Prostate gland (tissue), 2 donors: Measurements from ENCODE around the gene CHI3L1. TPM values are rescaled to one million over a fixed set of nuclear protein-coding genes. Genes with fewer than 3 reads are reported as not detected.

Experiments
- DNase-seq: peaks from one replicate; pipeline ENCODE4 v3.0.0-alpha.2; 2019; ENCODE audit warnings: low spot score
- H3K27ac ChIP-seq, 2 donors: fragments of 200-600 bp; sonication (generic); 2 replicates each; pipeline ENCODE4 v1.5.1; 2017 to 2019
- H3K27me3 ChIP-seq: fragments of 200-600 bp; sonication (generic); replicated peaks from 2 replicates; pipeline ENCODE4 v1.5.1; 2019; ENCODE audit not compliant: insufficient read depth
- H3K36me3 ChIP-seq, 2 donors: fragments of 200-600 bp; sonication (generic); 1 replicate in 1 of 2; 2 replicates in 1 of 2; pipeline versions ENCODE4 v1.5.1 to v1.8.1; 2017 to 2019
- H3K4me1 ChIP-seq: fragments of 200-600 bp; sonication (generic); replicated peaks from 2 replicates; pipeline ENCODE4 v1.5.1; 2019
- H3K4me3 ChIP-seq, 2 donors: fragments of 200-600 bp; sonication (generic); 2 replicates each; pipeline ENCODE4 v1.5.1; 2017 to 2019
- H3K9me3 ChIP-seq: fragments of 200-600 bp; sonication (generic); 2 replicates; pipeline ENCODE4 v1.5.1; 2017
- POLR2A ChIP-seq: fragments of 450-650 bp; IDR thresholded peaks from one replicate; pipeline ENCODE4 v1.6.1; 2016; ENCODE audit warnings: antibody characterized with exemption, mild to moderate bottlenecking
- POLR2AphosphoS5 ChIP-seq: sonication (generic); formaldehyde crosslinking; IDR thresholded peaks from one replicate; pipeline ENCODE4 v1.6.1; 2017; ENCODE audit warnings: antibody characterized with exemption
- WGBS: methylation state at CpG from one replicate; pipeline ENCODE4 v1.1.5; 2018; 5-methylcytosine and 5-hydroxymethylcytosine counted together
- intact Hi-C: fragments of 100-400 bp; cut with DNase I; formaldehyde crosslinking; loops from one replicate; pipeline ENCODE4 v1.14.2; 2022
- total RNA-seq, 2 donors: library from RNA; depleted of rRNA; stranded (reverse); fragments of >200 nt; gene quantifications; one replicate each; pipeline ENCODE4 v1.1.0, GENCODE V29; 2016
- TF ChIP-seq, protein P1 (sequence below), 4 experiments: fragments of 200-600 bp in 2 of 4; fragments of 450-650 bp in 2 of 4; sonication (generic) in 2 of 4; IDR thresholded peaks; 1 replicate in 3 of 4; 2 replicates in 1 of 4; pipeline ENCODE4 v1.5.1; 2016 to 2019; ENCODE audit warnings: antibody characterized with exemption in 4 of 4, mild to moderate bottlenecking in 2 of 4, moderate library complexity in 2 of 4

CHI3L1 gene
- total RNA-seq, 2 donors from 2014 or later = 1.4 to 12.6 TPM

DNA sequence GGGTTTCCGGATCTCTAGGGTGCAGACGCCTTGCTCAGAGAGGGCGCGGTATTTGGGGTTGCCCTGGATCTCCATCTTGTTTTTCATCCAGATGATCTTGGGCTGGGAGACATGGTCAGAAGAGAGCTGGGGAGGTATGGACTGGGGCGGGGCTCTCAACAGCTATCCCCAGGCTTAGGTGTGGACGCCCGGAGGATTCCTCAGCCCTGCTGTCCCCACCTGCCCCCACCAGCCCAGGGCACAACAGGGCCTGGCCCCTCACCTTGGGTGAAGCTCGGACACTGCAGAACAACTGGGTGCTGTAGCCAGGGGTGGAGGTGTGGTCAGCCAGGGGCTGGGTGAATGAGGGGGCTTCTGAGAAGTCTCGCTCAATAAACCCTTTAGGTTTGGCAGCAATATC, 17.5 kb downstream of the CHI3L1 start:
- Histone ChIP-seq H3K27me3 (no peaks in the 10 kb centered on the region), H3K27ac (no peak overlapping the region), H3K4me1 (no peaks in the 10 kb centered on the region), H3K9me3 (no peaks in the 10 kb centered on the region), H3K4me3 (no peak overlapping the region), H3K36me3 (no peaks in the 10 kb centered on the region)
- TF ChIP-seq, protein P1, sequence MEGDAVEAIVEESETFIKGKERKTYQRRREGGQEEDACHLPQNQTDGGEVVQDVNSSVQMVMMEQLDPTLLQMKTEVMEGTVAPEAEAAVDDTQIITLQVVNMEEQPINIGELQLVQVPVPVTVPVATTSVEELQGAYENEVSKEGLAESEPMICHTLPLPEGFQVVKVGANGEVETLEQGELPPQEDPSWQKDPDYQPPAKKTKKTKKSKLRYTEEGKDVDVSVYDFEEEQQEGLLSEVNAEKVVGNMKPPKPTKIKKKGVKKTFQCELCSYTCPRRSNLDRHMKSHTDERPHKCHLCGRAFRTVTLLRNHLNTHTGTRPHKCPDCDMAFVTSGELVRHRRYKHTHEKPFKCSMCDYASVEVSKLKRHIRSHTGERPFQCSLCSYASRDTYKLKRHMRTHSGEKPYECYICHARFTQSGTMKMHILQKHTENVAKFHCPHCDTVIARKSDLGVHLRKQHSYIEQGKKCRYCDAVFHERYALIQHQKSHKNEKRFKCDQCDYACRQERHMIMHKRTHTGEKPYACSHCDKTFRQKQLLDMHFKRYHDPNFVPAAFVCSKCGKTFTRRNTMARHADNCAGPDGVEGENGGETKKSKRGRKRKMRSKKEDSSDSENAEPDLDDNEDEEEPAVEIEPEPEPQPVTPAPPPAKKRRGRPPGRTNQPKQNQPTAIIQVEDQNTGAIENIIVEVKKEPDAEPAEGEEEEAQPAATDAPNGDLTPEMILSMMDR (IDR thresholded peaks at IDR 0.05) = no peak
- no peak for TF ChIP-seq POLR2AphosphoS5
- no peak for TF ChIP-seq POLR2A
- intact Hi-C loops = no loop called here
- no peak for DNase-seq
- WGBS = 93% methylated on average over 9 of the region's 9 CpGs

DNA sequence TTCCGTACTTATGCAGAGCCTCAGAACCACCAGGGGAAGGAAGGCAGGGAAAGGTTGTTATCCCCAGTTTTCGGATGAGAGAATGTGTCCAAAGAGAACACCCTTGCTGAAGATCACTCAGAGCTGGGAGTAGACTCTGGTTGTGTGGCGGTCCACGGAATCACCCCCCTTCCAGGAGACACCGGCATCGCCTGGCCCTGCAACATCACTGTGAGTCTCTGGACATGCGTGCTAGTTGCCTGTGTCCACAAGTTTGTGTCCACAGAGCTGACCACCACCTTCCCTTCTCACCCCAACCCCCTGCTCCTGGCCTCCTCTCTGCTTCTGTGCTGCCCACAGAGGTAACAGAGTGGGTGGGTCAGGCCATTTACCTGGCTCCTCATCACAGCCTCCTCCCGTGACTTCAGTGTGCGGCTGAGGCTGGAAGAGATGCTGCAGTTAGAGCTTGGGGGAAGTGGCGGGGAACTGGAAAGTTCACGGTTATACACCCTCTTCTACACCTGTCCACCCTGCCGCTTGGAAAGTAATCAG, 18.2 kb downstream of the CHI3L1 start:
- no peak overlapping the region for H3K4me3 ChIP-seq
- 94% methylated on average over 12 of the region's 12 CpGs for WGBS
- no peak for TF ChIP-seq POLR2AphosphoS5
- H3K9me3 ChIP-seq = no peaks in the 10 kb centered on the region
- intact Hi-C loops = no loop called here
- no peak overlapping the region for H3K27ac ChIP-seq
- no peak for DNase-seq
- no peaks in the 10 kb centered on the region for H3K27me3 ChIP-seq
- no peaks in the 10 kb centered on the region for H3K36me3 ChIP-seq
- H3K4me1 ChIP-seq = no peaks in the 10 kb centered on the region

DNA sequence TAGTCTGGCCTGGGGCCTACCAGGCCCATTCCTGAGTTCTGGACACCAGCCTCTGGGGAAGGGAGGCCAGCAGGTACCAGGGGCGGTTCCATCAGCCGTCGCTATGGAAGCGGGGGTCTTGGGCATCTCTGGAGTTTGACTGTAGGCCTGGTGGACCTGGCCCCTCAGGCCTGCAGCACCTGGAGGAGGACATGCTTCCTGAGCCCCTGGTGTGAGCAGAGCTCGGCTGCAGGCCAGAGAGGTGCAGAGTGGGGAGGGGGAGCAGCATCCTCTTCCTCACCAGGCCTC, 18.6 kb downstream of the CHI3L1 start:
- Histone ChIP-seq H3K9me3 (no peaks in the 10 kb centered on the region), H3K4me3 (no peak overlapping the region), H3K27ac (no peak overlapping the region), H3K4me1 (no peaks in the 10 kb centered on the region), H3K36me3 (no peaks in the 10 kb centered on the region), H3K27me3 (no peaks in the 10 kb centered on the region)
- TF ChIP-seq, protein P1 (IDR thresholded peaks at IDR 0.05) = no peak
- TF ChIP-seq POLR2AphosphoS5 (no peak), POLR2A (no peak)
- DNase-seq = no peak
- WGBS = 91% methylated on average over 4 of the region's 5 CpGs
- intact Hi-C loops = no loop called here

DNA sequence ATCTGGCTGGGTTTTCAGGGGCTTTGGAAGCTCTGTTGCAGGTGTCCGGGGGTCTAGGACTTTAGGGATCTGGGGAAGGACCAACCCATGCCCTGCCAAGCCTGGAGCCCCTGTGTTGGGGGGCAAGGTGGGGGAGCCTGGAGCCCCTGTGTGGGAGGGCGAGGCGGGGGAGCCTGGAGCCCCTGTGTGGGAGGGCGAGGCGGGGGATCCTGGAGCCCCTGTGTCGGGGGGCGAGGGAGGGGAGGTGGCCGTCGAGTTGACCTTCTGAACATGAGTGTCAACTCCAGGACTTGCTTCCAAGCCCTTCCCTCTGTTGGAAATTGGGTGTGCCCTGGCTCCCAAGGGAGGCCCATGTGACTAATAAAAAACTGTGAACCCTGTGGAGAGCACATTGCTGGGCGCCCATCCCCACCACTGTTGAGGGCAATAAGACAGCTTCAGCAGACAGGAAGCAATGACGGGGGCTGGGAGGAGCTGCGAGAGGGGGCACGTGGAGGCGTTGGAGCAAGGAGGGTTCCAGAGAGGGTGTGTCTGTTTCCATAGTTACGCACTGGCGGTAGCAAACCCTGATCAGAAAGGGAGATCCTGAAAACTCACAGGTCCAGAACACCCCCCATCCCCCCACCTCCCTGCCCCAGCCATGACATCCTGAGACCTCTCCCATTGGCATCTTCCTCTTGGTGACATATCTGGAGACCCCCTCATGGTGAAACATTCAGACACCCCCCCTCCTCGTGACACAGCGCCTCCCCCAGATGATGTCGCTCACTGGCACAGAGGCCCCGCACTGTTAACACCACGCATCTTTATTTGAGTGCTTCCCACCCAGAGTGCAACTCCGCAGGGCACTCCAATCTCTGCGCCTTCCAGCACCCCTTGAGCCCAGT, 19.2 kb downstream of the CHI3L1 start:
- WGBS = 82% methylated on average over 22 of the region's 23 CpGs
- Histone ChIP-seq H3K27ac (no peak overlapping the region), H3K27me3 (no peaks in the 10 kb centered on the region), H3K36me3 (no peaks in the 10 kb centered on the region), H3K4me1 (no peaks in the 10 kb centered on the region), H3K9me3 (no peaks in the 10 kb centered on the region), H3K4me3 (no peak overlapping the region)
- no peak for TF ChIP-seq POLR2AphosphoS5
- TF ChIP-seq, protein P1 (IDR thresholded peaks at IDR 0.05) = no peak
- no peak for TF ChIP-seq POLR2A
- no peak for DNase-seq
- intact Hi-C loops = no loop called here

DNA sequence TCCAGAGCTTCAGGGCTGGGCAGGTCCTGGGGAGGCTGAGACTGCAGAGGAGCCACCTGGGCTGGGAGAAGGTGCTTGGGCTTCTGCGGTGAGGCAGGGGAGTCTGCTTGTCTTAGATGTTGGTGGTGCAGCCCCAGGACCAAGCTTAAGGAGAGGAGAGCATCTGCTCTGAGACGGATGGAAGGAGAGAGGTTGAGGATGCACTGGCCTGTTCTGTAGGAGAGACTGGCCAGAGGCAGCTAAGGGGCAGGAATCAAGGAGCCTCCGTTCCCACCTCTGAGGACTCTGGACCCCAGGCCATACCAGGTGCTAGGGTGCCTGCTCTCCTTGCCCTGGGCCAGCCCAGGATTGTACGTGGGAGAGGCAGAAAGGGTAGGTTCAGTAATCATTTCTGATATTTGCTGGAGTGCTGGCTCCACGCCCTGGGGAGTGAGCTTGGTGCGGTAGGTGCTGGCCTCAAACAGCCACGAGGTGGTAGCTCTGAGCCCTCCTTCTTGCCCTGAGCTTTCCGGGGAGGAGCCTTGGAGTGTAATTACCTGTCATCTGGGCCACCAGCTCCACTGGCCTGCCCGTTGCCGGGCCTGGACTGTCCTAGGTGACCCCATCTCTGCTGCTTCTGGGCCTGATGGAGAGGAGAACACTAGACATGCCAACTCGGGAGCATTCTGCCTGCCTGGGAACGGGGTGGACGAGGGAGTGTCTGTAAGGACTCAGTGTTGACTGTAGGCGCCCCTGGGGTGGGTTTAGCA, 20.1 kb downstream of the CHI3L1 start:
- no peak overlapping the region for H3K27ac ChIP-seq
- TF ChIP-seq, protein P1 (IDR thresholded peaks at IDR 0.05) = peak in 3 of 4 experiments; percentile 8 to 48 (median 21)
- TF ChIP-seq POLR2AphosphoS5 (no peak), POLR2A (no peak)
- intact Hi-C loops = no loop called here
- no peaks in the 10 kb centered on the region for H3K36me3 ChIP-seq
- H3K9me3 ChIP-seq = no peaks in the 10 kb centered on the region
- no peaks in the 10 kb centered on the region for H3K4me1 ChIP-seq
- no peak overlapping the region for H3K4me3 ChIP-seq
- DNase-seq = peak; percentile 12
- H3K27me3 ChIP-seq = no peaks in the 10 kb centered on the region
- 59% methylated on average over 13 of the region's 14 CpGs for WGBS
